ENCODE results near the gene ATP2B3. TPM values are rescaled to one million over a fixed set of nuclear protein-coding genes. Genes with fewer than 3 reads are reported as not detected.

ATP2B3 gene
- total RNA-seq, 1 experiment from 2014 or later: 0.35 TPM

GRCh38 chrX:153627675-153628111 is 110.3 kb downstream of the ATP2B3 start:
- Histone ChIP-seq H2BK120ac (ENCODE audit: low read depth, low read length, poor library complexity, severe bottlenecking) (no peak overlapping the region), H3K4me1 (ENCODE audit: insufficient read depth, low read length) (no peaks in the 10 kb centered on the region), H3K56ac (ENCODE audit: insufficient read length, low read depth, low read length) (no peak overlapping the region), H4K91ac (ENCODE audit: insufficient read length, low read depth, low read length) (no peak overlapping the region), H4K5ac (ENCODE audit: insufficient read length, low read depth, low read length) (no peak overlapping the region), H2BK5ac (ENCODE audit: insufficient read length, low read length) (no peak overlapping the region), H3K14ac (ENCODE audit: insufficient read depth, low read length) (no peak overlapping the region), H3T11ph (ENCODE audit: low read length) (no peak overlapping the region), H2AFZ (ENCODE audit: low read length) (no peak overlapping the region), H3K18ac (ENCODE audit: insufficient read length, low read depth, low read length) (no peak overlapping the region), H3K27me3 (ENCODE audit: insufficient read depth, low read length) (no peaks in the 10 kb centered on the region), H3K23me2 (ENCODE audit: insufficient read length, low read depth, low read length, poor library complexity, severe bottlenecking) (no peaks in the 10 kb centered on the region), H2BK15ac (ENCODE audit: low read depth, low read length) (no peak overlapping the region), H4K8ac (replicated peaks; ENCODE audit: insufficient read length, low read depth, low read length) (no peak overlapping the region), H2BK20ac (ENCODE audit: low read depth, low read length, poor library complexity, severe bottlenecking) (no peak overlapping the region), H3K9me3 (ENCODE audit: control insufficient read depth, low read depth, low read length) (peaks cover 21% of the 10 kb centered on the region), H3K79me2 (ENCODE audit: insufficient read depth, low read length) (no peaks in the 10 kb centered on the region), H2AK5ac (ENCODE audit: insufficient read length, low read length) (no peak overlapping the region), H3K79me1 (ENCODE audit: insufficient read depth, low read depth, low read length, poor library complexity, severe bottlenecking) (no peaks in the 10 kb centered on the region), H2BK12ac (ENCODE audit: insufficient read length, low read depth, low read length) (no peak overlapping the region), H3K4ac (ENCODE audit: low read depth, low read length) (no peak overlapping the region), H3K9ac (ENCODE audit: extremely low read depth, insufficient read length, low read length) (no peak overlapping the region), H3K27ac (ENCODE audit: insufficient read length, low read depth, low read length) (no peak overlapping the region), H3K4me2 (ENCODE audit: insufficient read depth, insufficient read length, low read length) (no peak overlapping the region), H4K20me1 (ENCODE audit: control insufficient read depth, insufficient read depth, insufficient read length) (no peaks in the 10 kb centered on the region), H3K23ac (ENCODE audit: insufficient read length, low read depth, low read length) (no peak overlapping the region)
- Mint-ChIP-seq H3K4me3 (no peak overlapping the region), H3K36me3 (ENCODE audit: insufficient read depth in 1 of 3, low read depth in 3 of 3) (peaks cover 0 to 2% (median 0%) of the 10 kb centered on the region in 3 experiments; a peak in 2 of 7 replicates), H3K4me1 (no peaks in the 10 kb centered on the region), H3K9me3 (peaks cover 65 to 75% of the 10 kb centered on the region in 2 experiments), H3K27ac (no peak overlapping the region), H3K27me3 (ENCODE audit: low read depth) (peaks cover 27% of the 10 kb centered on the region)
- WGBS (ENCODE audit: extremely low coverage, insufficient read length, low lambda C conversion rate): no CpG with 5 or more reads among the region's 15 CpGs
- DNase-seq: no peak
- no peak for TF ChIP-seq CTCF (conservative IDR thresholded peaks at IDR 0.05)

Measured in H9 (cell line).